Measurements from ENCODE around the gene PHF20.

- TF ChIP-seq CTCF (optimal IDR thresholded peaks at IDR 0.05 in 1 of 3, IDR thresholded peaks at IDR 0.05 in 1 of 3, conservative IDR thresholded peaks at IDR 0.05 in 1 of 3; ENCODE audit: extremely low read depth in 1 of 3, insufficient read depth in 2 of 3, low read length in 3 of 3) (no peak), EZH2 (IDR thresholded peaks at IDR 0.05; ENCODE audit: low read length) (no peak)
These were observed 83.0 kb downstream of the PHF20 start for GRCh38 chr20:35854713-35855348.
